Adrenal gland (tissue), 12 donors: Measurements from ENCODE around the gene ARFGAP1. TPM values are rescaled to one million over a fixed set of nuclear protein-coding genes. Genes with fewer than 3 reads are reported as not detected.

ENCODE experiments used
- DNase-seq, 7 donors: peaks; one replicate each; pipeline ENCODE4 v3.0.0-alpha.2; 2019 to 2020
- H3K27ac ChIP-seq, 5 donors: fragments of 200-600 bp; sonication (generic) in 4 of 5; 1 replicate in 3 of 5; 2 replicates in 2 of 5; pipeline versions ENCODE4 v1.5.1 to v1.8.0; 2016 to 2020; ENCODE audit warnings: mild to moderate bottlenecking in 1 of 5
- H3K27me3 ChIP-seq: fragments of 200-600 bp; 2 replicates; pipeline ENCODE4 v1.8.0; 2021
- H3K36me3 ChIP-seq, 2 donors: fragments of 200-600 bp; replicated peaks in 1 of 2; 1 replicate in 1 of 2; 2 replicates in 1 of 2; pipeline versions ENCODE4 v1.5.1 to v1.8.0; 2018 to 2022
- H3K4me1 ChIP-seq, 2 donors: fragments of 200-600 bp; replicated peaks in 1 of 2; 1 replicate in 1 of 2; 2 replicates in 1 of 2; pipeline versions ENCODE4 v1.5.1 to v1.8.0; 2018 to 2021
- H3K4me3 ChIP-seq, 4 donors: fragments of 200-600 bp; sonication (generic) in 3 of 4; one replicate each; pipeline ENCODE4 v1.5.1; 2016 to 2018
- H3K9me3 ChIP-seq, 3 donors: fragments of 200-600 bp; sonication (generic) in 1 of 3; replicated peaks in 1 of 3; 1 replicate in 2 of 3; 2 replicates in 1 of 3; pipeline versions ENCODE4 v1.5.1 to v1.8.0; 2016 to 2021
- POLR2A ChIP-seq, 2 donors: fragments of 450-650 bp; IDR thresholded peaks; one replicate each; pipeline ENCODE4 v1.6.1; 2017; ENCODE audit warnings: antibody characterized with exemption in 2 of 2, mild to moderate bottlenecking in 2 of 2, moderate library complexity in 1 of 2
- WGBS, 4 donors: extraction: QIAGEN DNeasy Blood & Tissue Kit in 2 of 4; methylation state at CpG; one replicate each; pipeline versions ENCODE4 v1.1.5 to v1.1.7; 2013 to 2017; 5-methylcytosine and 5-hydroxymethylcytosine counted together
- intact Hi-C, 2 donors: fragments of 100-400 bp; cut with DNase I; formaldehyde crosslinking; loops; one replicate each; pipeline versions ENCODE4 v1.14.1 to v1.15.0; 2022 to 2023
- polyA plus RNA-seq, 3 donors: library from polyadenylated mRNA; stranded (reverse); fragments of 200-250 nt in 2 of 3; fragments of 350-450 nt in 1 of 3; fragmentation: Illumina TruSeq in 1 of 3; extraction: RNeasy Lipid Tissue Mini Kit (QIAGEN cat#74804) in 1 of 3; gene quantifications; one replicate each; pipeline ENCODE4 v1.2.3, GENCODE V29; 2013 to 2014
- total RNA-seq, 9 donors: library from RNA; depleted of rRNA in 4 of 9; stranded (reverse); fragments of >200 nt in 4 of 9; fragments of 120-200 nt in 1 of 9; fragmentation: NEBNext Ultra II Directional in 1 of 9; extraction: Animal tissue kit (Norgen Biotek cat#: 25700) in 1 of 9; gene quantifications; one replicate each; pipeline versions ENCODE4 v1.1.0 to v1.2.4, GENCODE V29; 2013 to 2023
- TF ChIP-seq, protein P1 (sequence below), 6 experiments: fragments of 450-650 bp in 4 of 6; fragments of 200-600 bp in 2 of 6; sonication (generic) in 1 of 6; IDR thresholded peaks; 1 replicate in 5 of 6; 2 replicates in 1 of 6; pipeline versions ENCODE4 v1.5.1 to v1.8.0; 2016 to 2021; ENCODE audit warnings: antibody characterized with exemption in 6 of 6, mild to moderate bottlenecking in 2 of 6, moderate library complexity in 1 of 6
- donor health status: healthy with polysubstance abuse.
- donor health status: Bipolar disorder and iron deficiency.
- donor health status: DM: yes; HTN: yes; CAD: no.
- donor health status: DM: no; HTN: no; CAD: no.
- donor health status: DM: no; HTN: no; CAD: no.
- donor health status: DM: yes; HTN: yes; CAD: no.

Gene ARFGAP1
- total and polyA plus RNA-seq, 12 donors: 13.0 to 286 (median 61.5) TPM

DNA sequence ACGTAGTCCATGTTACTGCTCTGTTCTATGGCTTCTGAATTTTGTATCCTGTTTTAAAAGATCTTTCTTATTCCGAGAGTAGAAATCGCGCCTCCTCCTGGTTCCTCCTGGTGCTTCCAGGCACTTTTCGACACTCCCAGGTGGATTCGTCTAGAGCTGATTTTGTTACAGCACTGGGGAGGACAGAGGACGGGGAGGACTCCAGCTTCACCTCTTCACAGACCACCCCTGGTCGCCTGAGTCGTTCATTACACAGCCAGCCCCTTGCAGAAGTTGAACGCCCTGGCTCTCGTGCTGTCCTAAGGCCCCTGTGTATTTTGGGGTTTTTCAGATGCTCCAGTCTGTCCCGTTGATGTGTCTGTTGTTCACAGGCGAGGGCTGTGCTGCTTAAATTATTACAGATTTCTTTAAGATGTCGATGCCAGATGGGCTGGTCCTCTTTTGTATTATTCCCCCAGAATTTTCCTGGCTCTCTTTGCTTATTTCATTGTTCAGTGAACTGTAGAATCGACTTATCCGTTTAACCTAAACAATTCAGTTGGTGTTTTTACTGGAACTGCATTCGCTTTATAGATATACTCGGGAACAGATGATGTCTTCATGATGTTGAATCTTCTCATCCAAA lies 50.9 kb downstream of the ARFGAP1 start:
- peak in 1 of 7 donors; percentile 7 for DNase-seq

DNA sequence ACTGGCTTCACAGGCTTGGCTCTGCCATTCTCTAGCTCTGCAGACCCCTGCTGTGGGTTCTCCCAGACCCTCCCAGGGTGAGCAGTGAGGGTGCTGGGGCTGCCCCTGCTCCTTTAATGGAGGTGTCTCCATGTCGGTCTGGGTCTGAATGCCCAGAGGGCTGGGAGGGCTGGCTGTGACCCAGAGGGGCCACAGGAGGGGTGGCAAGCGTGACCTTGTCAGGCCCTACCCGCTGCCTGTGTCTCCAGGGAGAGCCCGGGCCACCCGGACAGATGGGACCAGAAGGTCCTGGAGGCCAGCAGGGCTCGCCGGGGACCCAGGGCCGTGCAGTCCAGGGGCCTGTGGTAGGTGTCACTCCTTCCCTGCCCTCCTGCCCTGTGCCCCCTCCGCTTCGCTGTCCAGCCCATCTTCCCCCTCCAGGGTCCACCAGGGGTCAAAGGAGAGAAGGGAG lies 52.4 kb downstream of the ARFGAP1 start:
- intact Hi-C loops: no loop called here
- Histone ChIP-seq H3K4me1 (no peaks in the 10 kb centered on the region), H3K27ac (no peak overlapping the region), H3K4me3 (no peak overlapping the region), H3K36me3 (no peaks in the 10 kb centered on the region), H3K27me3 (peaks cover 3% of the 10 kb centered on the region), H3K9me3 (no peaks in the 10 kb centered on the region)
- no peak for DNase-seq
- TF ChIP-seq, protein P1, sequence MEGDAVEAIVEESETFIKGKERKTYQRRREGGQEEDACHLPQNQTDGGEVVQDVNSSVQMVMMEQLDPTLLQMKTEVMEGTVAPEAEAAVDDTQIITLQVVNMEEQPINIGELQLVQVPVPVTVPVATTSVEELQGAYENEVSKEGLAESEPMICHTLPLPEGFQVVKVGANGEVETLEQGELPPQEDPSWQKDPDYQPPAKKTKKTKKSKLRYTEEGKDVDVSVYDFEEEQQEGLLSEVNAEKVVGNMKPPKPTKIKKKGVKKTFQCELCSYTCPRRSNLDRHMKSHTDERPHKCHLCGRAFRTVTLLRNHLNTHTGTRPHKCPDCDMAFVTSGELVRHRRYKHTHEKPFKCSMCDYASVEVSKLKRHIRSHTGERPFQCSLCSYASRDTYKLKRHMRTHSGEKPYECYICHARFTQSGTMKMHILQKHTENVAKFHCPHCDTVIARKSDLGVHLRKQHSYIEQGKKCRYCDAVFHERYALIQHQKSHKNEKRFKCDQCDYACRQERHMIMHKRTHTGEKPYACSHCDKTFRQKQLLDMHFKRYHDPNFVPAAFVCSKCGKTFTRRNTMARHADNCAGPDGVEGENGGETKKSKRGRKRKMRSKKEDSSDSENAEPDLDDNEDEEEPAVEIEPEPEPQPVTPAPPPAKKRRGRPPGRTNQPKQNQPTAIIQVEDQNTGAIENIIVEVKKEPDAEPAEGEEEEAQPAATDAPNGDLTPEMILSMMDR (IDR thresholded peaks at IDR 0.05): no peak
- TF ChIP-seq POLR2A (IDR thresholded peaks at IDR 0.05): no peak
- WGBS, 4 donors: 73 to 89% (median 83%) methylated on average over 7 to 10 of the region's 10 CpGs

More for the DNA sequence above, 50.9 kb downstream of the ARFGAP1 start:
- intact Hi-C loops: no loop called here
- Histone ChIP-seq H3K27me3 (peaks cover 3% of the 10 kb centered on the region), H3K4me3 (no peak overlapping the region), H3K27ac (no peak overlapping the region), H3K36me3 (no peaks in the 10 kb centered on the region), H3K4me1 (no peaks in the 10 kb centered on the region), H3K9me3 (no peaks in the 10 kb centered on the region)
- WGBS, 4 donors: 73 to 80% (median 77%) methylated on average over 17 to 18 of the region's 18 CpGs
- no peak for TF ChIP-seq POLR2A (IDR thresholded peaks at IDR 0.05)
- TF ChIP-seq, protein P1 (IDR thresholded peaks at IDR 0.05): no peak

DNA sequence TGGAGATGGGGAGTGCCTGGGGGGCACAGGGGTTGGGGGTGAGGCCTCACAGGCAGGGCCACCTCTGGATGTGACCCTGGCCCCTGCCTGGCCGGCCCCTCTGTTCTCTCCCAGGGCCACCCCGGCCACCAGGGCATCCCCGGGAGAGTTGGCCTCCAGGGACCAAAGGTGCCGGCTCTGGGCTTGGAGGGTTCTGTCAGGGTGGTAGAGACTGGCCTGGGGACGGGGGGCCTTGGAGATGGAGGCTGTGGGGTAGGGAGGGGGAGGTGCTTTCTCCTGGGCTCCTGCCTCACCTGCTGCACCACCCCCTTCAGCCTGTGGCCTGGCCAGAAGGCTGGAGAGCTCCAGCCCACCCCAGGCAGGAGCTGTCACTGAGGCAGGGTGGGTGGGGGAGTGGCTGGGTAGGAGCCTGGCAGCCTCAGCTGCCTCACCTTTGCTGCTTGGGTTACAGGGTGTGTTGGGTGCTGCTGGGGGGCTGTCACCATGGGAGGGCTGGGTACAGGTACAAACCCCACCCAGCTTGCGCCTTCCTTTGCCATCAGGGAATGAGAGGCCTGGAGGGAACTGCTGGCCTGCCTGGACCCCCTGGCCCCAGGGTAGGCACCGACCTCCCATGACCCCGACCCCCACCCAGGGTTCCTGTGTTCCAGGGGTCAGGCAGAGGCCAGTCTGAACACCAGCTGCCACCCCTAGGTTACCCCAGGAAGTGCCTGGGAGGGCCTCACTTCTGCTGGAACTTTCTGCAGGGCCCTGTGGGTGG lies 53.1 kb downstream of the ARFGAP1 start:
- H3K4me1 ChIP-seq: no peaks in the 10 kb centered on the region
- H3K27me3 ChIP-seq: peaks cover 3% of the 10 kb centered on the region
- DNase-seq: no peak
- no peaks in the 10 kb centered on the region for H3K36me3 ChIP-seq
- intact Hi-C loops: no loop called here
- TF ChIP-seq, protein P1 (IDR thresholded peaks at IDR 0.05): no peak
- H3K27ac ChIP-seq: no peak overlapping the region
- no peaks in the 10 kb centered on the region for H3K9me3 ChIP-seq
- 65 to 86% (median 72%) methylated on average over 4 to 8 of the region's 8 CpGs for WGBS, 4 donors
- no peak overlapping the region for H3K4me3 ChIP-seq

DNA sequence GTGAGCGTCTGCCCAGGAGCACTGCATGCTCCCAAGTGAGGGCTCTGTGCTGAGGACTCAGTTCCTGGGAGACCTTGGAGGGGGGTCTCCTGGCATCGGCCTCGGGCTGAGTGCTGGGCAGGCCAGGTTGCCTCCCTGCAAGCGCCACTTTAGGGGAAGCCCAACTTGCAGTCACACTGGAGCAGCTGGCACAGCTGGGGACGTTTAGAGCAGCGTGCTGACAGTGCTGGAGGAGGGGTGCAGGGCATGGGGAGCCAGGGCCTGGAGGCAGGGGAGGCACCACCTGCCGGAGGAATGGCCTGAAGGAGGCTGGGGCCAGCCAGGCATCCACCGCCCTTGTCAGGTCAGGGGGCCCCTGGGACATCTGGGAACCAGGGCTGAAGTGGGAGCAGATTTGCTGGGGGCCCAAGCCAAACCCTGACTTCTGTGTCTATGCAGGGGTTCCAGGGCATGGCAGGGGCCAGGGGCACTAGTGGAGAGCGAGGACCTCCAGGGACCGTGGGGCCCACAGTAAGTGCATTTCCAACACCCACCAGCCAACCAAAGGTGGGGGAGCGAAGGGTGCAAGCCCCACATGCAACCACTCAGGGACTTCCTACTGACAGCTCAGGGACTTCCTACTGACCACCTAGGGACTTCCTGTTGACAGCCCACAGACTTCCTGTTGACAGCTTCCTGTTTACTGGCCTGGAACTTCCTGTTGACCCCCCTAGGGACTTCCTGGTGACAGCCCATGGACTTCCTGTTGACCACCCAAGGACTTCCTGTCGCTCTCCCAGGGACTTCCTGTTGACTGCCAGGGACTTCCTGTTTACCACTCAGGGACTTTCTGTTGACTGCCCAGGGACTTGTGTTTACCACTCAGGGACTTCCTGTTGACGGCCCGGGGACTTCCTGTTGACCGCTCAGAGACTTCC lies 54.0 kb downstream of the ARFGAP1 start:
- Histone ChIP-seq H3K4me1 (no peaks in the 10 kb centered on the region), H3K27ac (peak overlapping the region in 1 of 5 donors; percentile 55), H3K27me3 (peaks cover 3% of the 10 kb centered on the region), H3K9me3 (no peaks in the 10 kb centered on the region), H3K36me3 (no peaks in the 10 kb centered on the region), H3K4me3 (no peak overlapping the region)
- no peak for TF ChIP-seq POLR2A (IDR thresholded peaks at IDR 0.05)
- TF ChIP-seq, protein P1 (IDR thresholded peaks at IDR 0.05): no peak
- DNase-seq: no peak
- intact Hi-C loops: no loop called here
- WGBS, 4 donors: 77 to 88% (median 81%) methylated on average over 7 to 15 of the region's 15 CpGs
